Uterus (tissue), 4 donors: ENCODE data around the gene ABCC4. TPM values are rescaled to one million over a fixed set of nuclear protein-coding genes. Genes with fewer than 3 reads are reported as not detected.

Source experiments
- DNase-seq, 2 donors: peaks; one replicate each; pipeline ENCODE4 v3.0.0-alpha.2; 2019 to 2020
- H3K27ac ChIP-seq, 2 donors: fragments of 200-600 bp; sonication (generic); 1 replicate in 1 of 2; 2 replicates in 1 of 2; pipeline ENCODE4 v1.5.1; 2016 to 2018
- H3K27me3 ChIP-seq, 2 donors: fragments of 200-600 bp; sonication (generic); one replicate each; pipeline ENCODE4 v1.5.1; 2018 to 2019; ENCODE audit warnings: control low read depth in 1 of 2
- H3K36me3 ChIP-seq, 2 donors: fragments of 200-600 bp; sonication (generic); one replicate each; pipeline ENCODE4 v1.5.1; 2019; ENCODE audit warnings: control low read depth in 1 of 2
- H3K4me1 ChIP-seq, 2 donors: fragments of 200-600 bp; sonication (generic); one replicate each; pipeline ENCODE4 v1.5.1; 2018 to 2019; ENCODE audit warnings: control low read depth in 1 of 2
- H3K4me3 ChIP-seq, 2 donors: fragments of 200-600 bp; sonication (generic); 1 replicate in 1 of 2; 2 replicates in 1 of 2; pipeline ENCODE4 v1.5.1; 2018 to 2019; ENCODE audit warnings: mild to moderate bottlenecking in 1 of 2
- H3K9me3 ChIP-seq, 2 donors: fragments of 200-600 bp; sonication (generic); one replicate each; pipeline ENCODE4 v1.5.1; 2019; ENCODE audit warnings: control low read depth in 1 of 2
- POLR2A ChIP-seq, 2 donors: fragments of 450-650 bp; IDR thresholded peaks; one replicate each; pipeline ENCODE4 v1.6.1; 2016; ENCODE audit warnings: antibody characterized with exemption in 2 of 2, mild to moderate bottlenecking in 1 of 2, moderate library complexity in 1 of 2
- intact Hi-C: fragments of 100-400 bp; cut with DNase I; formaldehyde crosslinking; loops from one replicate; pipeline ENCODE4 v1.15.1; 2023; ENCODE audit warnings: low total_unique reads
- total RNA-seq, 4 donors: library from RNA; depleted of rRNA in 3 of 4; stranded (reverse); fragments of >200 nt in 3 of 4; gene quantifications; one replicate each; pipeline versions ENCODE4 v1.1.0 to v1.2.4, GENCODE V29; 2014 to 2023
- TF ChIP-seq, protein P1 (sequence below), 4 experiments: fragments of 200-600 bp in 2 of 4; fragments of 450-650 bp in 2 of 4; sonication (generic) in 2 of 4; IDR thresholded peaks; one replicate each; pipeline ENCODE4 v1.5.1; 2016 to 2019; ENCODE audit warnings: antibody characterized with exemption in 4 of 4, mild to moderate bottlenecking in 2 of 4, moderate library complexity in 1 of 4
- donor health status: DM: yes; HTN: yes; CAD: no.

Gene ABCC4
- total RNA-seq, 4 donors from 2014 or later = 13.8 to 37.7 (median 25.3) TPM

DNA sequence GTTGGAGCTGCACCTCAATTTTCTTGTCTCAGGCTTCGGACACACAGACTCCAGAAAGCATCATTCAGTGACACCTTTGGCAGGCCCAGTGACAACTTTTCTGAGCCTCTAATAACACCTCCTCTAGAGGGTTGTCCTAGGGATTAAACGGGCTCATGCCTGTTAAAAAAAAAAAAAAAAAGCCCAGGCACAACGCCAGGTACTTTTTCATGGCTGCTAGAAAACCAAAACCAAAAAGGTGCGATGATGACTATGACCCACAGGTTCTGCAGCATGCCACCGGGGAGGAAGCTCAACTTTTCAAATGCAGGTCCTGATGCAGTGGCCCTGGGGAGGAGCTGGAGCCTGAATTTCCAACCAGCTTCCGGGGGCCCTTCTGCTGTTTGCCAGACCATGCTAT lies 184.2 kb downstream of the ABCC4 start:
- intact Hi-C loops = no loop called here
- Histone ChIP-seq H3K27ac (no peak overlapping the region), H3K27me3 (no peaks in the 10 kb centered on the region), H3K4me3 (no peak overlapping the region), H3K4me1 (no peaks in the 10 kb centered on the region), H3K9me3 (no peaks in the 10 kb centered on the region), H3K36me3 (no peaks in the 10 kb centered on the region)
- DNase-seq = no peak
- no peak for TF ChIP-seq POLR2A (IDR thresholded peaks at IDR 0.05)
- TF ChIP-seq, protein P1, sequence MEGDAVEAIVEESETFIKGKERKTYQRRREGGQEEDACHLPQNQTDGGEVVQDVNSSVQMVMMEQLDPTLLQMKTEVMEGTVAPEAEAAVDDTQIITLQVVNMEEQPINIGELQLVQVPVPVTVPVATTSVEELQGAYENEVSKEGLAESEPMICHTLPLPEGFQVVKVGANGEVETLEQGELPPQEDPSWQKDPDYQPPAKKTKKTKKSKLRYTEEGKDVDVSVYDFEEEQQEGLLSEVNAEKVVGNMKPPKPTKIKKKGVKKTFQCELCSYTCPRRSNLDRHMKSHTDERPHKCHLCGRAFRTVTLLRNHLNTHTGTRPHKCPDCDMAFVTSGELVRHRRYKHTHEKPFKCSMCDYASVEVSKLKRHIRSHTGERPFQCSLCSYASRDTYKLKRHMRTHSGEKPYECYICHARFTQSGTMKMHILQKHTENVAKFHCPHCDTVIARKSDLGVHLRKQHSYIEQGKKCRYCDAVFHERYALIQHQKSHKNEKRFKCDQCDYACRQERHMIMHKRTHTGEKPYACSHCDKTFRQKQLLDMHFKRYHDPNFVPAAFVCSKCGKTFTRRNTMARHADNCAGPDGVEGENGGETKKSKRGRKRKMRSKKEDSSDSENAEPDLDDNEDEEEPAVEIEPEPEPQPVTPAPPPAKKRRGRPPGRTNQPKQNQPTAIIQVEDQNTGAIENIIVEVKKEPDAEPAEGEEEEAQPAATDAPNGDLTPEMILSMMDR (IDR thresholded peaks at IDR 0.05) = no peak

DNA sequence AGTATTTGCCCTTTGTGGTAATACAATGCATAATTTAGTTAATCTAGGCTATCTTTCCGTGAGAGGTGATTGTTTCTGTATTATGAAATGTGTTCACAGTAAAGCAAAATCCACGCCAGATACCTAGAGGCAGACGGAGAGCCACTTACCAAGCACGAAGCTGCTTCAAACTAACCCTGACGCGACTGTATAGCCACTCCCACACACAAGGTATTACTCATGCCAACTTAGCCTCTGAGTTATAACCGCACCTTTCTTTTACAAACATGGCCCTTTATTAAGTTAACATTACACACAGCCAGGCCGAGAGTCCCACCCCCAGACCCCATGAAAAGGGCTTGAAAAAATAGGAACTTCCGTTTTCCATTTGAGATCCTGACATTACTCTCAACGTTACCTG lies 185.7 kb downstream of the ABCC4 start:
- Histone ChIP-seq H3K27ac (no peak overlapping the region), H3K36me3 (no peaks in the 10 kb centered on the region), H3K9me3 (no peaks in the 10 kb centered on the region), H3K4me3 (no peak overlapping the region), H3K4me1 (no peaks in the 10 kb centered on the region), H3K27me3 (no peaks in the 10 kb centered on the region)
- intact Hi-C loops = no loop called here
- DNase-seq = no peak
- no peak for TF ChIP-seq POLR2A (IDR thresholded peaks at IDR 0.05)
- TF ChIP-seq, protein P1 (IDR thresholded peaks at IDR 0.05) = no peak

DNA sequence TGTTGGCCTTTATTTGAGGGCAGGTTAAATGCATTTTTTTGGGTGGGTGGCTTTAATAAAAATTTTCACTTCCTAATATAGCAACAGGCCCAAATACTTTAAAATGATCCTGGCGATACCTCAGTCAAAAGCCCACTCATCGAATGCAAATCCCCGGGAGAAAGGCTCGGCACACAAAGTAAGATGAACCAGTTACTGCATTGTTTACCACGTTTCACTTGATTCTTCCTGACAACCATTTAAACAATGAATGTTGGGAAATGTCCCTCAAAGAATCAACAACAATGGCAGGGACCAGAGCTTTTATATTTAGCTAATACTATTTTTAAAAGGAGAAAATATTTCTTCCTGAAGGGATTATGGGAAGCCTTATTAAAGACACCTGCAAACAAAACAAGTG lies 187.7 kb downstream of the ABCC4 start:
- TF ChIP-seq, protein P1 (IDR thresholded peaks at IDR 0.05) = no peak
- no peak for TF ChIP-seq POLR2A (IDR thresholded peaks at IDR 0.05)
- no peak overlapping the region for H3K4me3 ChIP-seq
- H3K36me3 ChIP-seq = no peaks in the 10 kb centered on the region
- H3K9me3 ChIP-seq = no peaks in the 10 kb centered on the region
- no peaks in the 10 kb centered on the region for H3K4me1 ChIP-seq
- no peak overlapping the region for H3K27ac ChIP-seq
- no peak for DNase-seq
- no peaks in the 10 kb centered on the region for H3K27me3 ChIP-seq
- intact Hi-C loops = no loop called here

DNA sequence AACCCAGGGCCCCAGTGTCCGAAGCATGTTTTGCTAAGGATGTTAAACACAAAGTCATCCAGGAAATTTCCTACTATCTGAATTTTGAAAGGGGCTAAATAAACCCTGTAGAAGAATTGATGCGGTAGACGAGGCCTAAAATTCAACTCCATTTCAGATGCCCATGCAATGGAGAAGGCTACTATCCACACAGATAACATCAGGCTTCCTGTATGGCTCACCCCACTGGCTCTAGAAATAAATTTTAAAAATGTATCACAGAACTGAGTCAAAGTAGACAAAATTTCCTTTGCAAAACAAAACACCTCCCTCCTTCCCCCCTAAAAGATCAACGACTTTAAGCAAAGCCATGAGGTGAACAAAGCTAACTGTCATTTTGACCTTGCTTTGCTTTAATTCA lies 188.4 kb downstream of the ABCC4 start:
- DNase-seq = no peak
- H3K4me1 ChIP-seq = no peaks in the 10 kb centered on the region
- intact Hi-C loops = no loop called here

DNA sequence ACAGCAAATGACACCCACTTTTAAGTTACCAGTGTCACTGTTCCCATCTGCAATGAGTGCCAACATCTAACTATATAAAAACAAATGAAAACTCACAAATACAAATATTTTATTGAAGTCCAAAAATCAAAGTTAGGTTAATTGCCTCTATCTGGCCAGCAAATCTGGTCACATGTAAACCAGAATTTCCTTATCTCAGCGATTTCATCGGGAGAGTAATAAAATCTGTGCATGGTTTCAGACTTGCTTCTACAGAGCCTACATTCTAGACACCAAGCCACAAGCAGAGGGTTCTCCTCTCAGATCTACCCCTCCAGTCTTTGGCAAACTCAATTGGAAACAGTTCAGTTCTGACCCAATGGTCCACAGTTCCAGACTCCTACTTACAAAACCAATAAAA lies 189.6 kb downstream of the ABCC4 start:
- intact Hi-C loops = no loop called here
- TF ChIP-seq POLR2A (IDR thresholded peaks at IDR 0.05) = no peak
- TF ChIP-seq, protein P1 (IDR thresholded peaks at IDR 0.05) = no peak
- no peak for DNase-seq

More for the DNA sequence above, 188.4 kb downstream of the ABCC4 start:
- Histone ChIP-seq H3K27me3 (no peaks in the 10 kb centered on the region), H3K9me3 (no peaks in the 10 kb centered on the region), H3K4me3 (no peak overlapping the region), H3K36me3 (no peaks in the 10 kb centered on the region), H3K27ac (no peak overlapping the region)
- TF ChIP-seq, protein P1 (IDR thresholded peaks at IDR 0.05) = no peak
- TF ChIP-seq POLR2A (IDR thresholded peaks at IDR 0.05) = no peak

More for the DNA sequence above, 189.6 kb downstream of the ABCC4 start:
- H3K27ac ChIP-seq = no peak overlapping the region
- H3K27me3 ChIP-seq = no peaks in the 10 kb centered on the region
- H3K4me1 ChIP-seq = no peaks in the 10 kb centered on the region
- H3K9me3 ChIP-seq = no peaks in the 10 kb centered on the region
- no peaks in the 10 kb centered on the region for H3K36me3 ChIP-seq
- H3K4me3 ChIP-seq = no peak overlapping the region
